SW 1271 (cell line): Measurements from ENCODE around the gene LRMDA.

ENCODE experiments used
- DNase-seq, 2 experiments: peaks; one replicate each; lab custom pipeline; 2025; lab: John Stamatoyannopoulos, UW

Gene LRMDA

DNA sequence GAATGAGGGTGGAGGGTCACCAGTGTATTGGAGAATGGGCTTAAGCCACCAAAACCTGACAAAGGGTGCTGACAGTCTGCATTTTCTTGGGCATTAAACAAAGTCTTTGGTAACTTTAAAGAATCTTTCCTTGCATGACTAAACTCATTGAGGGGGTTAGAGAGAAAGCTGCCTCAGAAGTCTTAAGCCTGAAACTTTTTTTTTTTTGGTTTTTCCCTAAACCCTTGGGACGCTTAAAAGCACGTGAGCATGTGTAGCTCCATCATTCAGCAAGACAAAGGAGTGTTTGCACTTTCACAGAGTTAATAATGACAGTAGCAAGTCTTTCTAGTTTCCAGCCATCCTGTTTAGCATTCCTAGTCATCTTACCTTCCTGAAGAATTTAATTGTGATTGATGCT is 110.7 kb downstream of the LRMDA start:
- DNase-seq = no peak

DNA sequence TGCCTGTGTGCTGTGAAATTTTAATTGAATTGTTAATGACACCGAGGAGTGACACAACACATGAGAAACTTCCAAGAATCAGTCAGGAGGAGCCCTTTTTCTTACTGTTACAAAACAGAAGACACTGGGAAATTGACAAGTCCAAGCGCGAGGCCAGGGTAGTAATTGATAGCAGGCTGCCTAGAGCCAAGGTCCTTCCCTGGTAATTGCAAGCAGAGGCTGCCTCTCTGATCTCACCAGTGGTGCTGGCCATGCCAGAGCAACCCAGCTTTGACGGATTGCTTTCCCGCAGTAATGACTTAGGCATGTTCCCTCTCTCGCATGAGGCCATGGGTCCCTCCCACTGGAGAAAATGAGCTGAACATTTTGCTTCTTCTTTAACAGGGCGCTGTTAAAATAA is 111.5 kb downstream of the LRMDA start:
- no peak for DNase-seq

DNA sequence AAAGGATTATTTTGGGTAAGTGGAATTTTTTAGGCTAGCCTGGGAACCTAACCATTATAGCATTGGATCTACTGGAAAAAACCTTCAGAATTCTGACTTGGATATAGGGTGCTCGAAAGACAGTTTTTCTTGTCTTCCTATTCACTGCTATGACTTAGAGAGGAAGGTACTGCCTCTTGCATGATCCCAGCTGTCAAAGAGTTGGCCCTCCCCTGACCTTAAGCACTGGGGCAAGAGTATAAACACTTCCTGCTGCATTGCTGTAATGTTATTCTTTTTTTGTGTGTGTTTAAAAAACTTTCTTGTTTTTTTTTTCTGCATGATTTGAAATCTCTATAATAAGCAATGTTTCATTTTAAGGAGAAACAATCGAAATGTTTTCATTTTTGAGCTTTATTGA is 113.0 kb downstream of the LRMDA start:
- DNase-seq = no peak

DNA sequence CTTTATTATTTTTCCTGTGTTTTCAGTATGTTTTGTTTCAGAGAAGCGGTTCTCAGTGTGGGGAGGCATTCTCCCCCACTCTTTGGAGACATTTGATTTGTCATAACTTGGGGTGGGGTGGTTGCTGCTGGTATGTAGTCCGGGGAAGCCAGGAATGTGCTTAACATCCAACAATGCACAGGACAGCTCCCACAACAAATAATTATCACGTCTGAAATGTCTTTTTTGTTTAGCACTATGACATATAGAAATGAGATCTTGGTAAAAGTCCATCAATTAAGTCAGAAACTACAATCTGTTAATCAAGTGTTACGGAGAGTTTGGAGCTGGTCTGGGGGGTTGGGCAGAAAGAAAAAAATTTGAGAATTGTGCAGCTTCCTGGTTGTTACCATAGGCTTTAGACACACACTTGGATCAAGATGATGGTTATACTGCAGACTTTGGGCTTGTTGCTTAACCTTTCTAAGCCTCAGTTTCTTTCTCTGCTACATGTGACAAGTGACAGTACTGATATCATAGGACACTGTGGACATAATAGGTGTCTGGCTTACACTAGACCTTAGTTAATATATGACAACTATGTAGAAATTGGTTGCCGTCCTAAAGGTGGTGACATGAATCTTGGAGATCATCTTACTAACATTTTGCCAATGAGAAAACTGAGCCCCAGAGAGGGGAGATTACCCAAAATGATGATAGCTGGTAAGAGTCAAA is 113.7 kb downstream of the LRMDA start:
- no peak for DNase-seq

DNA sequence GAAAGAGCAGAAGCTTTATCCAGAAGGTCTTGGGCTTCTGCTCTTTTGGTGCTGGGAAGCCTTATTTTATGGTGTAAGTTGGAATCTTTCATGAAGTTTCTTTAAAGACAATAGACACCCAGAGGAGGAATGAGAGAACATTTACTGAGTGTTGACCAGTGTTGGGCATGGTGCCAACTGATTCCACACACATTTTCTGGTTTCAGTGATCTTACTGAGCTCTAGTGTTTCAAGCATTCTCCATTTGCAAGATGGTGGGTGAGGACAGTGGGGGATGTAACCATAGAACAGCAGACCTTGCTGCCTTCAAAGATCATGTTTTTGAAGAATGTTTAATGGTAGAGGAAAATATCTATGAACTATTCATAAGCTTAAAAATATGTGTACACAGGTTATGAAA is 114.6 kb downstream of the LRMDA start:
- DNase-seq = no peak

DNA sequence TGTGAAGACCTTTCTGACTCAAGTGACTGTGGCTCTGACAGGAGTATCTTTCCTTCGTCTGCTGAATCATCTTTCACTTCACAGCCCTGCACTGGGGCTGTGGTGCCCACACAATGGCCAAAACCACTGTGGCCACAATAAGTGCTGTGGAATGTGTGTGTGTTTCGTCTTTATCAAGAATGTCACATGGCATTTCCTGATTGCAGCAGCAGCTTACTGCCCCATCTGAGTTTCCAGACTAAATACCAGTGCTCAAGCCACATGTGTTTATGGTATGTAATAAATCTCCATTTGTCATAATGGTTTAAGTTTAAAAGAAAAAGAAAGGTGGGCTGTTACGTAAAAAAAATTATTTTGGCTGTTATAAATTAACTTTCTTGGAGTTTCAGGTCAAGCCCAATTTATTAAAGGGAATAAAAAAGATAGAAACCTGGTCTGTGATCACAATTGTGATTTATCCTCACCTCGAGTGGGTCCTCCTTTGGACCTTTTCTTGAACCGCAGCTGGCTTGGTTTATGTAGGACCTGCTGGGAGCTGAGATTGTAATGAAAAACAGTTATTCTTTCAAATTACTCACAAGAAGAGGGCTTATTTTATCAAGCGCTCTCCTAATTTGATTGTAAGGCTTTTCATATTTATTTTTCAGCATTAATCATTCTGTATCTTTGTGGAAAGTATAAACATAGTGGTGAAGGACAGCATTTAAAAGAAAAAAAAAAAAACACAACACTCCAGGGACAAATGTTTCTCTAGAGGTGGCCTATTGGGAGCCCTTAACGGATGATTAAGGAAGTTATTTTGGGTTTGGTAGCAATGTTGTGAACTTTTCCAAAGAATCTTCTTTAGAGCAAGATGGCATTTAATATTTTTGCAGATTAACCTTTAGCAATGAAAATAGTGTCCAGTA is 116.2 kb downstream of the LRMDA start:
- DNase-seq = no peak

DNA sequence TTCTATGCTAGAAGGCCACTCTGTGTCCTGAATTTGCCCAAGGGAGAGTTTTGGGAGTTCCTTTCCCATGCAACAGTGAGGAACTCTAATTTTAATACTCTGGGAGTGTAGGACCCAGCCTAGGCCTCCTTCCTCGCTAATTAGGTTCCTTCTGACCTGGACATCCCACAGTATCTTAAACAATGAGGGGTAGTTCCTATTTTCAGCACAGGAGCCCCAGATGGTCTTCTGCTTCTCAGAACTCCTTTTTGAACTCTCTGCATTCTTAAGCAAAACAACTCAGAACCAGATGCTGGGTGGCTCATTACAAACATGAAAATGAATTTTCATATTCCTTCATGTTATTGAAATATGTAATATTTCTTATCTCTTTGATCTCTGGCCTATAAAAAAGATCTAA is 116.9 kb downstream of the LRMDA start:
- no peak for DNase-seq

DNA sequence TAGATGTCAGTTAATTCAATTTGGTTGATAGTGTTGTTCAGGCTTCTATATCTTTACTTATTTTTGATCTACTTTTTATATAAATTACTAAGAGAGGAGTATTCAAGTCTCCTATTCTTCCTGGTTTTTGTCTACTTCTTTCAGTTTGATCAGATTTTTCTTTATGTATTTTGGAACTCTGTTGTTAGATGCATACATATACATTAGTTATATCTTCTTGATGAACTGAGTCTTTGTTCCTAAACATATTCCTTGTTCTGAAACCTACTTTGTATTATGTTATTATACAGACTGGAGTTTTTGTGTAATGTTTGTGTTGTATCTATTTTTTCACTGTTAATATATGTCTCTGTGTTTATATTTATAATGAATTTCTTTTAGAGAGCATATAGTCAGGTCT is 118.8 kb downstream of the LRMDA start:
- no peak for DNase-seq

DNA sequence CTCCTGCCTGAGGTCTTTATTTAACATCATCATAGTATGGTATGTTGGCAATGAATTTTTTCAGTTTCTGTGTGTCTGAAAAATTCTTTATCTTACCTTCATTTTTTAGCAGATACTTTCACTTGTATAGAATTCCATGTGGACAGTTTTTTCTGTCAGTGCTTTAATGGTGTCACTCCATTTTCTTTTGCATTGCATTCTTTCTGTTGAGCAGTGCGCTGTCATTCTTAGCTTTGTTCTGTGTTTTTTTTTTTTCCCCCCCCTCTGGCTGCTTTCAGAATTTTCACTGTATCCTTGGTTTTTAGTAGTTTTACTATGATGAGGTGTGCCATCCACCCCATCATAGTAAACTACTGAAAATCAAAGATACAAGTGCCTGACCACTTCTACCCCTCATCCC is 120.7 kb downstream of the LRMDA start:
- DNase-seq = no peak

DNA sequence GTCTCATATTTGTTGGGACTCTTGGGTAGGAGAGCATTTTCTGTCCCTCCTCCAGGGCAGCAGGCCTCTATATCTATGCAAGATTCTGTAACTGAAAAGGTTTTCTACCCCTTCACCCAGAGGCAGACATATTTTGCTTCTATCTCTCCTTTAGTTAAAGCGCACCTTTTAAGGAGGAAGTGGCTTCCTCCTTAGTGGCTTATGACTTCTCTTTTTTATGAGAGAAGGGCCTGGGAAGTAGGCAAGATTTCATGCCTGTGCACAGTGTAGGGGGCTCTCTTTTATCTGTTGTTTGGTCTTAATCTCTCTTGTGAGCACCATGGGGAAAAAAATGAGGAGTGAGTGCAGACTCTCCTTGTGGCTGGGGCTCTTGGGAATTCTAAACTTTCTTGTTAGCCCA is 122.1 kb downstream of the LRMDA start:
- no peak for DNase-seq

DNA sequence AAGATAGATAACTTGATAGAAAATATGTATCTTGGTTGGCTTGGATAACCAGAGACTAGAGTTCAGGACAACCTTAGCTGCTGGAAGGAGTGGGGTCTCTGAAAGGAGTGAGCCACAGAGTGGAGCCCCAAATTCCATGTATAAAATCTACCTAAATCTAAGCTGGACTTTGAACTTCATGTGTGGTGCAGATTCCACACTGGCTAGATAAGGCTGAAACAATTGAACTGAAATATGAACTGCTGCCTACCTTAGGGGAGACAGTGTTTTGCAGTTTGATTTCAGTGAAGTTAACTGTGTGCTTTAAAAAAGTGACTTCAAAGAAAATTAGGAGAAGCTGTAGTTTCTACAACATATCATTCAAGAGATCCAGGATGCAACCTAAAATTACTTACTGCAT is 123.9 kb downstream of the LRMDA start:
- no peak for DNase-seq

DNA sequence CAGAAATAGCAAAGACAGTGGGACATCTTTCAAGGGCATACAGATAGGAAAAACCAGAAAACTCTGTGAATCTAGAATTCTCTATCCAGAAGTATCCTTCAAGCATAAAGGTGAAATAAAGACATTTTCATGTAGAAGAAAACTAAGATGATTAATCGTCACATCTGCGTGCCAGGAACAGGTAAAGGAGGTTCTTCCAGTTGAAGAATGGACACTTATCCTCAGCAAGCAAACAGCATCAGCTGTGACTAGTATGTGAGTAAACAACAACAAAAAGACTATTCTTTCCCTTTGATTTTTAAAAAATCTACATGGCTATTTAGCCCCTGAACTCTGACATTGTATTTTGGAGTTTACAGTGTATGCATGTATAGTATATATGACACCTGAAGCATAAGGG is 124.9 kb downstream of the LRMDA start:
- no peak for DNase-seq

DNA sequence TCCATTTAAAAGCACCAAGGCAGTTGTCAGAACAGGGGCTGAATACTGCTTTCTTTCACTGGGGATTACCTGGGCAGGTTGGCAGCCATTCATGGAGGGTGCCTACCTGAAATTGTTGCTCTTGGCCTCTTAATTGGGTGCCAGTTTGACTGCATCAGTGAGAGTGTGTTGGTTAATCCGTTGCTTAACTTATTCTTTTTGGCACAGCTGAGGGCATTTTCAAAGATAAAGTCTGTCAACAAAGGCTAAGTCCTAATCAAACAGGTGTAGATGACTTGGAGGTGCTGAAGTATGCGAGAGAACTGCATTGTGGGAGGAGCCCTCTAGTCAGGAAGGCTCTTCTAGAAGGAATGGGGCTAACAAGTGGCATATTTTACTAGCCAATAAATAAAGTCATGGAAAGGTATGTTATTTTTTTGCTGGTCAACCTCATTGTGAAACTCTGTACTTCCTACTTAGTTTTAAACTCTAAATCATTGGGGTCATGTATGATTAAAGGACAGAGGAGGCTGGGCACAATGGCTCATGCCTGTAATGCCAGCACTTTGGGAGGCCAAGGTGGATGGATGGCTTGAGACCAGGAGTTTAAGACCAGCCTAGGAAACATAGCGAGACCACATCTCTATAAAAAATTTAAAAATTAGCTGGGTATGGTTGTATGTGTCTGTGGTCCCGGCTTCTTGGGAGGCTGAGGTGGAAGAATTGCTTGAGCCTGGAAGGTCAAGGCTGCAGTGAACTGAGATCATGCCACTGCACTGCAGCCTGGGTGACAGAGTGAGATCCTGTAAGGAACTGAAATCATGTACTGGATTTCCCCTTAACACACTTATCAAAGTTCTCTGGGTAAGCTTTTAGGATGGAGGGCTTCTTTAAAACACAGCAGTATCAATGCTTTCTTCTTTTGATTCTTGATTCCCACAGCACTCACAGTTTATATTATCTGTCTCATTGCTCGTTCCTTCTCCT is 134.1 kb downstream of the LRMDA start:
- DNase-seq = no peak

DNA sequence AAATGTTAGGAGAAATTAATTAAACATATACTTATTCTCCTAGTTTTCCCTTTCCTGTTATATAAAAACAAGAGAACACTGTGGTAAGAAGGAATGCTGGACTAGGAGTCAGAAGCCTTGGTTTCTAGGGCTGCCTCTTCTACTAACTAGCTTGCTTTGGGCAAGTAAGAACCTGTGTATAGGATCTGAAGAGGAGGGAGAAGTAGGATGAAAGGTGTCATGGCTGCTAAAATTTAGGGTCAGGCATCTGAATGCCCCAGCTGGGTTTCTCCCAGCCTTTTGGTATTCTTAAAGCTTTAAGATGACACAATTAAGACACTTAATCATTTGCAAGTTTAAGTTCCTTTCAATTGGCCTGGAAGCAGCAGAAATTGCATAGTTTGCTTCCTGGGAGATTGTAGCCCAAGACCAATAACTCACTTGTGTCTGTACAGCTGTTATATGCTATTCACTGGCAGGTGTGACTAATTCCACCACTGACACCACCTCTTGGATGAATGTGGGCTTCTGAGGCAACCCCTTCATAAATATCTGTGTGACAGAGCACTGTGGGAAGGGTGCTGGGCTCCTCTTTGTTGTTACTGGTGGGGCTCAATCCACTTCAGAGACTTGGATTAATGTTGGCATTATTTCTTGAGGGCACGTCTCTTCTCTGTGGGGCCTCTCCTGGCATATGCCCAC is 137.2 kb downstream of the LRMDA start:
- no peak for DNase-seq

DNA sequence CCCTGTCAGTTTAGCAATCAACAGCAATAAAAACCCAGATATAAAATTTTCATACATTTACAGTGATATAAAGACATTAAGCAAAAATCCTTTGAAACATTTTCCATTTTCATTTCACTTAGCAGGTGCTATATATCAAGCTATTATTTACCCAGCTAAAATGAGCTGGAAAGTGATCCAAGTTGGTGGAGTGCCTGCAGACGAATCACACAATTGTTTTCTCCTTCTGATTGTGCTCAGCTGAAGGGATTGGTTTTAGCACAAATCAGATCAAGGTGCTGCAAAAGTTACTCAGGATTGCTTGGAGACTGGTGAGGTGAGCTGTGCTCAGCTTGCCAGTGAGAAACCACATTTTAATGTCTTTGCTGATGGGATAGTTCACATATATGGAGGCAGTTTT is 138.1 kb downstream of the LRMDA start:
- no peak for DNase-seq

DNA sequence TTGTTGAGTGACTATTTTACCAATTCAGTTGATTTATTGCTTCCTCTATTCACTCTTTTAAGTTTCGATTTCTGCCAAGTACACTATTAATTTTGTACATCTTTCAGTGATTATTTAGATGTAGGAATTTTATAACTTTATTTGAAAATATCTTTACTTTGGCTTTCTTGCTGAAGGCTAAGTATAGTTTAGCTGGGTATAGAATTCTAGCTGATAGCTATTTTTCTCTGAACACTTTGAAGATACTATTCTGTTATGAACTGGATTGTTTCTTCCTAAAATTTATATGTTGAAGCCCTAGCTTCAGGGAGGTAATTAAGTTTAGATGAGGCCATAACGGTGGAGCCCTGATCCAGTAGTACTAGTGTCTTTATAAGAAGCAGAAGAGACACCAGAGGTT is 141.1 kb downstream of the LRMDA start:
- DNase-seq = no peak

DNA sequence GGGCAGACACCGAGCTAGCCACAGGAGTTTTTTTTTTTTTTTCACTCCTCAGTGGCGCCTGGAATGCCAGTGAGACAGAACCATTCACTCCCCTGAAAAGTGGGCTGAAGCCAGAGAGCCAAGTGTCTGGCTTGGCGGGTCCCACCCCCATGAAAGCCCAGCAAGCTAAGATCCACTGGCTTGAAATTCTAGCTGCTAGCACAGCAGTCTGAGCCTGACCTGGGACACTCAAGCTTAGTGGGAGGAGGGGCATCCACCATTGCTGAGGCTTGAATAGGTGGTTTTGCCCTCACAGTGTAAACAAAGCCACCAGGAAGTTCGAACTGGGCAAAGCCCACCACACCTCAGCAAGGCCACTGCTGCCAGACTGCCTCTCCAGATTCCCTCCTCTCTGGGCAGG is 144.5 kb downstream of the LRMDA start:
- no peak for DNase-seq

DNA sequence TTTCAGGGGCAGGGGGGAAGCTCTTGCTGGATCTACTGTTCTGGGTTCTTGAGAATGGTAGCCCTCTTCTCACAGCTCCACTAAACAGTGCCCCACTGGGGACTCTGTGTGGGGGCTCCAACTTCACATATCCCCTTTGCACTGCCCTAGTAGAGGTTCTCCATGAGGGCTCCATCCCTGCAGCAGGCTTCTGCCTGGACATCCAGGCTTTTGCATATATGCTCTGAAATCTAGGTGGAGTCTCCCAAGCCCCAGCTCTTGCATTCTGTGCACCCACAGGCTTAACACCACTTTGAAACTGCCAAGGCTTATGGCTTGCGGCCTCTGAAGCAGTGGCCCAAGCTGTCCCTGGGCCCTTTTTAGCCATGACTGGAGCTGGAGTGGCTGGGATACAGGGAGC is 150.7 kb downstream of the LRMDA start:
- no peak for DNase-seq

DNA sequence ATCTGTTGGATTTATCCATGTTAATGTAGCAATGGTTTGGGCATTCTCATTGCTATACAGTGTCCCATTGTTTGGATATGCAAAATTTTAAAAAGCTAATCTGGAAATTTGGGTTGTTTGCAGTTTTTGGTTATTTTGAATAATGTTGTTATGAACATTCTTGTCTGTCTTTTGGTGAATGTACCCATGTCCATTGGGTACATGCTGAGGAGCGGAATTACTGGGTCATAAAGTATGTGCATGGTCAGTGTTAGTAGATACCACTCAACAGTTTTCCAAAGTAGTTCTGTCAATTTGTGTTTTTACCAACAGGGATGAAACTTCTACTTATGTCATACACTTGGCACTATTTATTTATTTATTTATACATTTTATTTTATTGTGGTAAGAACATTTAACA is 153.9 kb downstream of the LRMDA start:
- DNase-seq = no peak

DNA sequence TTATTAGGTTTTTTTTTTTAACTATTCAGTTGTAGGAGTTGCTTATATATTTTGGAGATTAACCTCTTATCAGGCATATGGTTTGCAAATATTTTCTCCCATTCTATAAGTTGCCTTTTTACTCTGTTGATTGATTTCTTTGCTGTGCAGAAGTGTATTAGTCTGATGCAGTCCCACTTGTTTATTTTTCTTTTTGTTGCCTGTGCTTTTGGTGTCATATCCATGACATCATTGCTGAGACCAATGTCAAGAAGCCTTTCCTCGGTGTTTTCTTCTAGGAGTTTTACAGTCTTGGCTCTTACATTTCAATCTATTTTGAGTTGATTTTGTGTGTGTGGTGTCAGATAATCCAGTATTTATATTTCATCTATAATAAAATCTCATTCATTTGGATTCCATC is 155.4 kb downstream of the LRMDA start:
- no peak for DNase-seq

DNA sequence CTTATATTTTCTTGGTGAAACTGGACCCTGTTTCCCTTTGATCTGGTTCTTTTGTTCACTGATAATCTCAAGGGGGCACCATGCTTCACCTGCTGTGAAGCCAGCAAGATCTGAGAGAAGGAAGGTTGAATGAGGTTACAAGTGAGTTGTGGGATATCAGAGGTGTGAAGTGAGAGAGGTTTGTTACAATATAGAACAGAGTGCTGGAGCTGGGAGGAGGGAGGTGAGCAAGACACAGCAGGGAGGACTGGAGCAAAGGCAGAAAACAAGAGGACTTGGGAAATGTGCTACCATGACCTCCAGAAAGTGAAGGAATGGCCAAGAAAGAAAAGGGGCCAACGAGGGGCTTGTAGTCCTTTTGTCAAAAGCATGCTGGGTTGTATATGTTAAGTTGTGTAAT is 156.6 kb downstream of the LRMDA start:
- no peak for DNase-seq
